Transverse colon (tissue), 4 donors: ENCODE data around the gene CGB1.

ENCODE experiments used
- CTCF ChIP-seq, 5 experiments: fragments of 200-600 bp in 3 of 5; fragments of 450-650 bp in 2 of 5; sonication (generic) in 3 of 5; IDR thresholded peaks; 1 replicate in 2 of 5; 2 replicates in 3 of 5; pipeline ENCODE4 v1.5.1; 2016 to 2017; ENCODE audit warnings: antibody characterized with exemption in 5 of 5, inconsistent platforms in 3 of 5, mild to moderate bottlenecking in 2 of 5, moderate library complexity in 1 of 5
- POLR2AphosphoS5 ChIP-seq, 3 donors: sonication (generic); formaldehyde crosslinking; IDR thresholded peaks; one replicate each; pipeline ENCODE4 v1.6.1; 2016; ENCODE audit warnings: antibody characterized with exemption in 3 of 3

- TF ChIP-seq CTCF (IDR thresholded peaks at IDR 0.05) (no peak), POLR2AphosphoS5 (IDR thresholded peaks at IDR 0.05) (no peak)
These were observed 21.0 kb upstream of the CGB1 start, which contains the start of gene CGB7 for GRCh38 chr19:49057636-49058234.
